Measurements from ENCODE around the gene HLA-E. TPM values are rescaled to one million over a fixed set of nuclear protein-coding genes. Genes with fewer than 3 reads are reported as not detected.

Gene HLA-E
- total and polyA plus RNA-seq, 2 donors (not counting 1 experiment from before 2014, with no cell fraction given) = 1,043 to 1,174 TPM

- Histone ChIP-seq H3K4me3 (ENCODE audit: control extremely low read depth in 1 of 5, extremely low read depth in 1 of 5, insufficient read depth in 1 of 5, low read depth in 2 of 5, low read length in 4 of 5) (no peak overlapping the region), H3K27ac (ENCODE audit: low read length in 2 of 2) (no peak overlapping the region), H3K4me2 (replicated peaks; ENCODE audit: low read depth, low read length, poor library complexity, severe bottlenecking) (no peak overlapping the region), H3K4me1 (ENCODE audit: control insufficient read depth in 2 of 2, insufficient read depth in 2 of 2, low read length in 2 of 2) (peaks cover 26 to 41% of the 10 kb centered on the region in 2 donors), H3K79me2 (ENCODE audit: control insufficient read depth, insufficient read depth, low read length) (no peaks in the 10 kb centered on the region), H3K27me3 (replicated peaks in 1 of 4; ENCODE audit: control extremely low read depth in 1 of 4, control insufficient read depth in 3 of 4, insufficient read depth in 4 of 4, low read length in 3 of 4) (peaks cover 0 to 78% (median 74%) of the 10 kb centered on the region in 4 experiments), H3K36me3 (replicated peaks in 1 of 2; ENCODE audit: control extremely low read depth in 1 of 2, control insufficient read depth in 1 of 2, extremely low read depth in 1 of 2, insufficient read depth in 2 of 2, low read length in 1 of 2) (no peaks in the 10 kb centered on the region), H3K9me3 (ENCODE audit: control extremely low read depth in 1 of 3, control insufficient read depth in 2 of 3, insufficient read depth in 1 of 3, low read length in 2 of 3) (peaks cover 0 to 4% (median 0%) of the 10 kb centered on the region in 3 donors), H4K20me1 (ENCODE audit: control insufficient read depth, insufficient read depth, low read length, poor library complexity, severe bottlenecking) (peaks cover 11% of the 10 kb centered on the region), H2AFZ (ENCODE audit: insufficient read depth, low read depth, low read length, poor library complexity, severe bottlenecking) (no peak overlapping the region), H3K9ac (ENCODE audit: low read length) (no peak overlapping the region)
- ChIA-PET CTCF (no interaction called here), POLR2A (no interaction called here)
- Mint-ChIP-seq H3K9me3 (ENCODE audit: insufficient read depth) (no peaks in the 10 kb centered on the region), H3K4me3 (no peak overlapping the region), H3K27ac (no peak overlapping the region), H3K27me3 (peaks cover 85% of the 10 kb centered on the region), H3K4me1 (peaks cover 21% of the 10 kb centered on the region)
- ATAC-seq (ENCODE audit: low read depth) = no peak
- 0% methylated on average over 1 of the region's 2 CpGs for WGBS (ENCODE audit: insufficient coverage)
- intact Hi-C loops (cut with micrococcal nuclease) = no loop called here
- DNase-seq = no peak
- TF ChIP-seq CTCF (IDR thresholded peaks at IDR 0.05) (no peak), EZH2 (IDR thresholded peaks at IDR 0.05; ENCODE audit: borderline replicate concordance, insufficient read depth, low read depth, low read length, poor library complexity, severe bottlenecking) (no peak)
Measured at GRCh38 chr6:30447237-30447636, 42.1 kb upstream of the HLA-E start.

GRCh38 chr6:30450548-30450908 lies 38.8 kb upstream of the HLA-E start:
- peak overlapping the region; percentile 44 for H3K9ac ChIP-seq (ENCODE audit: low read length)
- ATAC-seq (ENCODE audit: low read depth) (no peak), DNase-seq (no peak)
- H3K4me3 Mint-ChIP-seq = peak overlapping the region; percentile 84
- ChIA-PET CTCF (interaction anchor here (0.6 to 7.0 kb wide), 8 partner anchors 10 to 629 kb away, joined by 3 to 88 read pairs (median 4); no protein-coding TSS in a partner anchor), POLR2A (no interaction called here)
- no peaks in the 10 kb centered on the region for H3K79me2 ChIP-seq (ENCODE audit: control insufficient read depth, insufficient read depth, low read length)
- H3K4me3 ChIP-seq (ENCODE audit: control extremely low read depth in 1 of 5, extremely low read depth in 1 of 5, insufficient read depth in 1 of 5, low read depth in 2 of 5, low read length in 4 of 5) = peak overlapping the region in 4 of 5 experiments; percentile 30 to 48 (median 44)
- no peaks in the 10 kb centered on the region for H3K36me3 ChIP-seq (replicated peaks in 1 of 2; ENCODE audit: control extremely low read depth in 1 of 2, control insufficient read depth in 1 of 2, extremely low read depth in 1 of 2, insufficient read depth in 2 of 2, low read length in 1 of 2)
- H3K4me2 ChIP-seq (replicated peaks; ENCODE audit: low read depth, low read length, poor library complexity, severe bottlenecking) = peak overlapping the region; percentile 82
- H3K27ac ChIP-seq (ENCODE audit: low read length in 2 of 2) = no peak overlapping the region
- no peak for TF ChIP-seq EZH2 (IDR thresholded peaks at IDR 0.05; ENCODE audit: borderline replicate concordance, insufficient read depth, low read depth, low read length, poor library complexity, severe bottlenecking)
- no peak for TF ChIP-seq CTCF (IDR thresholded peaks at IDR 0.05)
- peaks cover 0 to 89% (median 72%) of the 10 kb centered on the region in 4 experiments for H3K27me3 ChIP-seq (replicated peaks in 1 of 4; ENCODE audit: control extremely low read depth in 1 of 4, control insufficient read depth in 3 of 4, insufficient read depth in 4 of 4, low read length in 3 of 4)
- H3K9me3 Mint-ChIP-seq (ENCODE audit: insufficient read depth) = no peaks in the 10 kb centered on the region
- peaks cover 0 to 19% (median 0%) of the 10 kb centered on the region in 3 donors for H3K9me3 ChIP-seq (ENCODE audit: control extremely low read depth in 1 of 3, control insufficient read depth in 2 of 3, insufficient read depth in 1 of 3, low read length in 2 of 3)
- H3K27me3 Mint-ChIP-seq = peaks cover 80% of the 10 kb centered on the region
- peaks cover 32% of the 10 kb centered on the region for H3K4me1 Mint-ChIP-seq
- 13% methylated on average over 3 of the region's 9 CpGs for WGBS (ENCODE audit: insufficient coverage)
- peak overlapping the region; percentile 66 for H3K27ac Mint-ChIP-seq
- H3K4me1 ChIP-seq (ENCODE audit: control insufficient read depth in 2 of 2, insufficient read depth in 2 of 2, low read length in 2 of 2) = peaks cover 41 to 47% of the 10 kb centered on the region in 2 donors
- intact Hi-C loops (cut with micrococcal nuclease) = loop anchor here (2.0 kb wide), 1 partner anchor 16 kb away; no protein-coding TSS in a partner anchor
- H4K20me1 ChIP-seq (ENCODE audit: control insufficient read depth, insufficient read depth, low read length, poor library complexity, severe bottlenecking) = peaks cover 20% of the 10 kb centered on the region
- peak overlapping the region; percentile 48 for H2AFZ ChIP-seq (ENCODE audit: insufficient read depth, low read depth, low read length, poor library complexity, severe bottlenecking)

All from B cell (primary cell).